Subcutaneous adipose tissue (tissue), 4 donors: ENCODE data around the gene SLC40A1. TPM values are rescaled to one million over a fixed set of nuclear protein-coding genes. Genes with fewer than 3 reads are reported as not detected.

Experiments
- total RNA-seq, 4 donors: library from RNA; depleted of rRNA; stranded (reverse); fragments of >200 nt; gene quantifications; one replicate each; pipeline ENCODE4 v1.1.0, GENCODE V29; 2016
- TF ChIP-seq, protein P1 (sequence below): fragments of 450-650 bp; IDR thresholded peaks from one replicate; pipeline ENCODE4 v1.5.1; 2016; ENCODE audit warnings: low read depth, mild to moderate bottlenecking, control low read depth, antibody characterized with exemption, moderate library complexity

Gene SLC40A1
- total RNA-seq, 4 donors from 2014 or later = 54.6 to 78.4 (median 58.2) TPM

DNA sequence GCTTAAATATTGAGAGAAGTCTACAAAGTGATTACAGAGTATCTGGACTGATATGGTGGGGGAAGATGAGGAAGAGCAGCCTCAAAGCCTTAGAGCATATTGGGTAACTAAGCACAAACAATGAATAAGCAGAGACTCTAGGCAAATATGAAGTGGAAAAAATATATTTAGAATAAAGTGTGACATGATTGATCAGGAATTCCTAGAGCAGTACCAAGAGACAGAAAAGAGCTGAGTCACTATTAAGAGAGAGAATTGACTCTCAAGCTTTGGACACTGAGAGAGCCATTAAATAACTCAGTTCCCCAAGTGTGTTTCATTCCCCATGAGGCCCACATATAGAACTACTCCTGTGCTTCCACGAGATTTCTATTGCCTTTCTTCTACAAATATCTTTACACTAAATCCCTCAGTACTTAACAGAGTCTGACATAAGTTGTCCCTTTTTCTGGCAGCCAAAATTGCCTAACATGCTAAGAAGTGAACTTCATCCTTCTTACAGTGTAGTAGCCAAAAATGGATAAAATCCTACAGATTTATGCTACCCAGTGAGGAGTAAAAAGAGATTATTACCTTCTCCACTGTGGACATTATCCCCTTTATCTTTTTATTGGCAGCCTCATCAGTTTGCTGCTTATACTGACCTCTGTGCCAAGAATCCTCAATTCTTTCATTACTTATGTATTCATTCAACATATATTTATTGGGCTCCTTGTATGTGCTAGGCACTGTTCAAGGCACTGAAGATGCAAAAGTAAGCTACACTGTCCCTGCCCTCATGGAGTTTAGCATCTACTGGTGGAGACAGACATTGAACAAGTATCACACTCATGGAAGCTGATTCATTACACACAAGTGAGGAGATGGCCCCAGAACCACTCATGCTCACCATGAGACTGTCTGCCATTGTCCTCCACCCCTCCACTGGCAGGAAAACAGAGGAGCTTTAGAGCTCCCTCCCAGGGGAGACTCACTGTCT lies 45.4 kb downstream of the SLC40A1 start:
- TF ChIP-seq, protein P1, sequence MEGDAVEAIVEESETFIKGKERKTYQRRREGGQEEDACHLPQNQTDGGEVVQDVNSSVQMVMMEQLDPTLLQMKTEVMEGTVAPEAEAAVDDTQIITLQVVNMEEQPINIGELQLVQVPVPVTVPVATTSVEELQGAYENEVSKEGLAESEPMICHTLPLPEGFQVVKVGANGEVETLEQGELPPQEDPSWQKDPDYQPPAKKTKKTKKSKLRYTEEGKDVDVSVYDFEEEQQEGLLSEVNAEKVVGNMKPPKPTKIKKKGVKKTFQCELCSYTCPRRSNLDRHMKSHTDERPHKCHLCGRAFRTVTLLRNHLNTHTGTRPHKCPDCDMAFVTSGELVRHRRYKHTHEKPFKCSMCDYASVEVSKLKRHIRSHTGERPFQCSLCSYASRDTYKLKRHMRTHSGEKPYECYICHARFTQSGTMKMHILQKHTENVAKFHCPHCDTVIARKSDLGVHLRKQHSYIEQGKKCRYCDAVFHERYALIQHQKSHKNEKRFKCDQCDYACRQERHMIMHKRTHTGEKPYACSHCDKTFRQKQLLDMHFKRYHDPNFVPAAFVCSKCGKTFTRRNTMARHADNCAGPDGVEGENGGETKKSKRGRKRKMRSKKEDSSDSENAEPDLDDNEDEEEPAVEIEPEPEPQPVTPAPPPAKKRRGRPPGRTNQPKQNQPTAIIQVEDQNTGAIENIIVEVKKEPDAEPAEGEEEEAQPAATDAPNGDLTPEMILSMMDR = no peak

DNA sequence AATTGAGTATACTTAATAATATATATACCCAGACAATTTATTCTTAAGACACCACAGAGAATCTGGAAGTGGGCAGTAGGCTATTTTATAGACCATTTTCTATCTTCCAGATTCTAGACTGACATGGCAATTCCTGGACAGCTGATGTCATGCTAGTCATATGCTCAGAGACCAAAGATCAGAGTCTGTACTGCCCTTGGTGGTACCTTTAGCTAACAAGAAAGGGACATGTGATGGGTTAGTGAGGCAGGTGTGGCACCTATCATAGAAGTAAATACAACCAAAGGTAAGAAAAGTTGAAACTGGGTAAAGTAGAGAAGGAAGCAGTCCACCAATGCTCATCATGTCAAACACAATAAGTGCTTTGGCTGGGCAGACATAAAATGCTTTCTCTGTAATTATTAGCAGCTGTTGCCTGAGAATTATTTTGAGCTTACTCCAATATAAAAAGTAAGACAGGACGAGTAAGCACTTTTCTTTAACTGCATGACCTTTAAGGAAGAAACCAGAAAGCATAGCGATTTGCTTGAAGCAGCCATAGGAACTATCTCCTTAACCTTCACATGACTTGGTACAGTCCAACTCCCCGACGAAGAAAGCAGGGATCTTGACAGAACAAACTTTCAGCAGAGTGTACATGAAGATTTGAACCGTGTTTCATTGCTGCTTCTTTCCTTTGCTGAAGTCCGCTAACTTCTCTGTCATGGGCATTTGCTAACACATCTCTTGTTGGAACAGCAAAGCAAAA lies 47.1 kb downstream of the SLC40A1 start:
- TF ChIP-seq, protein P1 = no peak

DNA sequence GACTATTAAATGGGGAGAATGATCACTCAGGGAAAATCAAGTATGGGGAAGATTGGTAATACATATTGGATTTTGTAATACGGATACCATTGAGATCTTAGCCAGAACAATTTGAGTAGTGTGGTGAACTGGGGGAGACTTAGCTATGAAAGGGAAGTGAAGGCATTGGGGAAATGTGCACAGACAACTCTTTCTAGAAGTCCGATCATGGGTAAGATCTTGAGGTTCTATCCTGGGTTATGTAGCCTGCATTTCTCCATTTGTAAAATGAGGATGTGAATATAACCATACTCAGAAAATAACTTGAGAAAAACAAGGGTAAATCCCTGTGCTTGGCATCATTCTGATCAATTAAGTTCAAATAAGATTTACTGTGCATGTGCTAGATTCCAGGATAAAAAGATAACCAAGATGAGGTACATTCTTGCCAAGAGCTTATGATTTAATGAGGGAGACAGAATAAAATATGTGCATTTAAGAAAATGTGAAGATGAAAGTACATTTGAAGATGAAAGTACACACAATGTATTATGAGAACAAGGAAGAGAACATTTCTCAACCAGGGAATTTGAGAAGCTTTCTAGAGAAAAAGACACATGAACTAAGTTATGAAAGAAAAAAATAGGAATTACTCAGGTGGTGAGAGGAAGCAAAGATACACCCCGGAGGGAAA lies 49.5 kb downstream of the SLC40A1 start:
- TF ChIP-seq, protein P1 = no peak

DNA sequence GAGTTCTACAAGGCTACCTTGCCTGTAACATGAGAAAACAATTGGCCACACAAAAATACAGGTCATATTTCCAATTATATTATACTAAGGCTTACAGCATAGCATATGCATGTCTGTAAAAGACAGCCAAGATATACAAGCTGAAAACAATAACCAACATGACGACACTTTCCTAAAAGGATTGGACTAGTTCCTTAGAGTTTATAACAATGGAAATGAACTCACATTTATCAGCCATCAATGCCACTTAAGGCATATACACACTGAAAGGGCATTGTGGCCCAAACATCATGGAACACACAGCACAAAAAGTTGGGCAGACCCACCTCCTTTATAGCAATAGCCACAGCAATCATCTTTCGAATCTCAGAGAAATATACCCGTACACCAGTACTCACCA lies 52.0 kb downstream of the SLC40A1 start:
- TF ChIP-seq, protein P1 = no peak

DNA sequence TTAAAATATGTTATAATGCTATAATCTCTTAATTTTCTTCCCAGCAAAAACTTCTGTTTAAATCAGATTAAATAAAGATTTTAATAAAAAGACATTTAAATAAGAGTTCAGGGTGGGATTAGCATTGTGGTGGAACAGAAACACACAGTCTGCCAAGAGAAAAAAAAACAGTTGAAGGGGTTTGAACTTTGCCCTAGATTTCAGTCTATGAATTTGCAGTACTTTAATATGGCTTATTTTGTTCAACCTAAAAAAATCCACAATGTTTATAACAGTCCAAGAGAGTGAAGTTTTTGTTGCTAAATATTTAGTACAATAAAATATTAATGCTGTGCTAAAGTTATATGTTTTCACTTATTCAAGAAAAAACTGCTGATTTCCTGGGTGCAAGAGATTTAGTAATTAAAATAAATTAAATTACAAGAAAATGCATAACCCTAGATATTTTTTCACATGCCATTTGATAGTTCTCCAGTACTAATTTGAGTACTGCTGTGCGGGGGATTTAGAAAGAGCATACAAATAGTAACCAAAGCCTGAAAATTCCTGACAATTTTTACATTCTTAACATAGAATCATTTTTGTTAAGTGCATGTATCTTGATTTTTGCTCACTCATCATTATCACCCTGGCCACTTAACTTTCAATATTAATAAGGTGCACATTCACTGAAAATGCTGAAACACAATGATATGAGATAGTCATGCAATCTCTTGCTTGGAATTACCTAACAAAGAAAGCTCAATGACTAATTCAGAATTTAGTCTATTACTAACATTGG lies 52.6 kb downstream of the SLC40A1 start:
- TF ChIP-seq, protein P1 = no peak

DNA sequence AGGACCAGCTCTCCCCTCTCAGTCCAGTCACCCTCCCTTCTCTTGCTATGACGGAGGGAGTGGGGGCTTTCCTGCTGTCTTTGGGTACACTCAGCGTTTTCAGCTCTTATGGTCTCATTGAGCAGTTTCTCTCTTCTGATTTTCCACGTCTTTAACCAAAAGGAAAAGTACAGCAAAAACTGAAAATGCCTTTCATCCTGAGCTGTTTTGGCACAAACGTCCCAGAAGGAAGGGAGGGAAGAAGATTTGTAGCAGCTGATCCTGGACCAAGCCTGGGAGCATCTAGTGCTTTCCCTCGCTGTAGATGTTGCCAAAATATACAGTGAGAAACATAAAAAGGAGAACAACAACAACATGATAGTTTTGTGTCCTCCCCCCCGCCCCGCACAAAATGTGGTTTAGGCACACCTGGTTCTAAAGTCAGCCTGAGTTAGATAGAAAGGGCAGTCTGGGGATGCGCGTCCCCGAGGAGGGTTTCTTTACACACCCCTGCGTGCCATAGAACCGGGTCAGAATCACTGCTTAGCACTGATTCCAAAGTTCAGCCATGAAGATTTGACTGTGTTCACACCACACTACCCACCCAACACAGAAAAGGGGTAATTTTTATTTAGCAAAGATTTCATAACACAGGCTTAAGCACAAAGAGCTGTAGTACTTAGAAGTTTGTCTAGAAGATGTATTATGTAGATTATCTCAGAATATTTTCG lies 53.4 kb downstream of the SLC40A1 start:
- TF ChIP-seq, protein P1 = no peak
